CD4-positive, alpha-beta T cell treated with Interleukin-6 for 4 hours (primary cell): ENCODE results near the gene NKX1-2.

Source experiments
- DNase-seq: peaks from one replicate; pipeline ENCODE4 v3.0.0-alpha.2; 2020; ENCODE audit warnings: mixed read lengths

Gene NKX1-2

GRCh38 chr10:124450012-124450782, at the start of gene NKX1-2:
Gene NKX1-2 (minus strand): TSS chr10:124450035. CDS start chr10:124449943, 92 bp downstream.
- no peak for DNase-seq

GRCh38 chr10:124498056-124498455, 48.2 kb upstream of the NKX1-2 start:
- no peak for DNase-seq

GRCh38 chr10:124497196-124497881, 47.5 kb upstream of the NKX1-2 start:
- no peak for DNase-seq

GRCh38 chr10:124496620-124497019, 46.8 kb upstream of the NKX1-2 start:
- DNase-seq = no peak

GRCh38 chr10:124496150-124496549, 46.3 kb upstream of the NKX1-2 start:
- DNase-seq = no peak

- no peak for DNase-seq
Observed at GRCh38 chr10:124495725-124496124, 45.9 kb upstream of the NKX1-2 start.

- DNase-seq = no peak
Observed at GRCh38 chr10:124495162-124495561, 45.3 kb upstream of the NKX1-2 start.

- DNase-seq = peak; percentile 18
Observed at GRCh38 chr10:124494046-124494807, 44.4 kb upstream of the NKX1-2 start.

GRCh38 chr10:124493214-124493882, 43.5 kb upstream of the NKX1-2 start:
- DNase-seq = no peak

- DNase-seq = no peak
Observed at GRCh38 chr10:124492266-124492665, 42.4 kb upstream of the NKX1-2 start.

- no peak for DNase-seq
Observed at GRCh38 chr10:124491105-124491504, 41.3 kb upstream of the NKX1-2 start.

GRCh38 chr10:124486635-124487034, 36.8 kb upstream of the NKX1-2 start:
- DNase-seq = no peak

- no peak for DNase-seq
Observed at GRCh38 chr10:124484661-124485060, 34.8 kb upstream of the NKX1-2 start.

- no peak for DNase-seq
Observed at GRCh38 chr10:124484031-124484430, 34.2 kb upstream of the NKX1-2 start.

- no peak for DNase-seq
Observed at GRCh38 chr10:124482876-124483275, 33.0 kb upstream of the NKX1-2 start.

GRCh38 chr10:124482236-124482800, 32.5 kb upstream of the NKX1-2 start:
- no peak for DNase-seq

GRCh38 chr10:124481717-124482116, 31.9 kb upstream of the NKX1-2 start:
- DNase-seq = no peak

- no peak for DNase-seq
Observed at GRCh38 chr10:124480860-124481259, 31.0 kb upstream of the NKX1-2 start.

- no peak for DNase-seq
Observed at GRCh38 chr10:124478515-124478914, 28.7 kb upstream of the NKX1-2 start.

GRCh38 chr10:124477614-124478363, 28.0 kb upstream of the NKX1-2 start:
- no peak for DNase-seq

- DNase-seq = no peak
Observed at GRCh38 chr10:124476043-124476725, 26.3 kb upstream of the NKX1-2 start.
